ENCODE data around the gene RHBDL3.

The RHBDL3 gene

GRCh38 chr17:32341857-32342602 is 76.4 kb downstream of the RHBDL3 start, which contains the start of gene C17orf75:
TSS of gene C17orf75 (minus strand) at chr17:32342173. CDS start at chr17:32342139, 34 bp downstream.
- no peak for DNase-seq (ENCODE audit: extremely low read depth, low read depth)
- TF ChIP-seq, protein P1, sequence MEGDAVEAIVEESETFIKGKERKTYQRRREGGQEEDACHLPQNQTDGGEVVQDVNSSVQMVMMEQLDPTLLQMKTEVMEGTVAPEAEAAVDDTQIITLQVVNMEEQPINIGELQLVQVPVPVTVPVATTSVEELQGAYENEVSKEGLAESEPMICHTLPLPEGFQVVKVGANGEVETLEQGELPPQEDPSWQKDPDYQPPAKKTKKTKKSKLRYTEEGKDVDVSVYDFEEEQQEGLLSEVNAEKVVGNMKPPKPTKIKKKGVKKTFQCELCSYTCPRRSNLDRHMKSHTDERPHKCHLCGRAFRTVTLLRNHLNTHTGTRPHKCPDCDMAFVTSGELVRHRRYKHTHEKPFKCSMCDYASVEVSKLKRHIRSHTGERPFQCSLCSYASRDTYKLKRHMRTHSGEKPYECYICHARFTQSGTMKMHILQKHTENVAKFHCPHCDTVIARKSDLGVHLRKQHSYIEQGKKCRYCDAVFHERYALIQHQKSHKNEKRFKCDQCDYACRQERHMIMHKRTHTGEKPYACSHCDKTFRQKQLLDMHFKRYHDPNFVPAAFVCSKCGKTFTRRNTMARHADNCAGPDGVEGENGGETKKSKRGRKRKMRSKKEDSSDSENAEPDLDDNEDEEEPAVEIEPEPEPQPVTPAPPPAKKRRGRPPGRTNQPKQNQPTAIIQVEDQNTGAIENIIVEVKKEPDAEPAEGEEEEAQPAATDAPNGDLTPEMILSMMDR (IDR thresholded peaks at IDR 0.05; ENCODE audit: low read depth, low read length) = no peak

- no peak for DNase-seq (ENCODE audit: extremely low read depth, low read depth)
- TF ChIP-seq, protein P1 (IDR thresholded peaks at IDR 0.05; ENCODE audit: low read depth, low read length) = no peak
Measured at GRCh38 chr17:32342603-32343325, 77.1 kb downstream of the RHBDL3 start.

GRCh38 chr17:32345951-32346600 is 80.4 kb downstream of the RHBDL3 start:
- TF ChIP-seq, protein P1 (IDR thresholded peaks at IDR 0.05; ENCODE audit: low read depth, low read length) = no peak
- DNase-seq (ENCODE audit: extremely low read depth, low read depth) = no peak

DNA sequence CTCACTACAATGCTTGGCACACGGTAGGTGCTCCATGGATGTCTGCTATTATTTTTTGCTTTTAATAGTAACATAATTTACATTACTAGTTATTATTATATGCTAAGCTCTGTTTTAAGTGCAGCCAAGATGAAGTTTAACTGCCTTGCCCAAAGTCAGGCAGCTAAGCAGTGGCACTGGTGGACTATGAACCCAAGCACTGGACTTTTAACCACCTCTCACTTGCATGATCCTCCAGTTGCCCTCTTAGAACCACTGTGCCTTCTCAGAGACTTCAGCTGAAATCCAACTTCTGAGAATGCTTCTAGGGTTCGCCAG is 82.8 kb downstream of the RHBDL3 start:
- no peak for DNase-seq (ENCODE audit: extremely low read depth, low read depth)
- TF ChIP-seq, protein P1 (IDR thresholded peaks at IDR 0.05; ENCODE audit: low read depth, low read length) = no peak

- TF ChIP-seq, protein P1 (IDR thresholded peaks at IDR 0.05; ENCODE audit: low read depth, low read length) = no peak
Measured at GRCh38 chr17:32349503-32349853, 83.8 kb downstream of the RHBDL3 start.

DNA sequence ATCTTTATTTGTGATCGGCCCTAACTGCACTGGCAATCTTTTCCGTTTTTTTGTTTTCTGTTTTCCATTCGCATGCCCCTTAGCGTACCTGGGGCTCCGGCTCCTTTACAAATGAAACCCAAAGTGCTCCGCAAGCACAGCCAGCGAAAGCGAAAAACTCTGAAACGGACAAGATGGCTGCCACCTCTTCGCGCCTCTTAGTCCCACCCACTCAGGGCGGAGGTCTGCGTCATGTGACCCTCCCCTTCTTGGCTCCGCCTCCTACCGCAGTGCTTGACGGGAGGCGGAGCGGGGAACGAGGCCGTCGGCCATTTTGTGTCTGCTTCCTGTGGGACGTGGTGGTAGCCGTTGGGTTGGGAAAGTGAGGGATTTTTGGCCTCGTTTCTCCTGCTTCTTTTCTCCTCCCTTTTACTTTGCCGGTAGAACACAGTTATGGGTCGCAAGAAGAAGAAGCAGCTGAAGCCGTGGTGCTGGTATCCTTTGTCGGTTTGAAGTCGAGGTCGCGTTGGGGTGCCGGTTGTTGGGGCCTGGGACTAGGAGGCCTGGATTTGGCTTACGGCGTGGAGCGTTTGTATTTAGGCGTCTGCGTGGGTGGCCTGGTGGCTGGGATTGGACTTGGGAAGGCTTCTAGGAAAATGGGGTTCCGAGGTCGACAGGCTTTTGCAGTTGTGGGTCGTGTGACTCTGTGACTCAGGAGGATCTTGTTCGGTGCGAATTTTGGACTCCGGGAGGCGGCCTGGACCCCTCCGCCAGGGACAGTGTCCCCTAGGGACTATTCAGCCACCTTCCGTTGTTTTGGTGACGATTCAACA is 84.4 kb downstream of the RHBDL3 start, which contains the start of gene ZNF207:
ZNF207 (plus strand) TSS at position 304 of the 812 bp plus-strand sequence; CDS start at position 433, 129 bp downstream.
- TF ChIP-seq, protein P1 (IDR thresholded peaks at IDR 0.05; ENCODE audit: low read depth, low read length) = no peak
- DNase-seq (ENCODE audit: extremely low read depth, low read depth) = peak; percentile 93

More at GRCh38 chr17:32349503-32349853, 83.8 kb downstream of the RHBDL3 start:
- DNase-seq (ENCODE audit: extremely low read depth, low read depth) = no peak
